HG03469 (cell line): ENCODE results near the gene TCF3.
"Not testable (repeated sequence)": the region's sequence is repeated elsewhere in the genome, so short reads cannot be mapped to it uniquely, and the experiment has no call there.

ENCODE experiments used
- ATAC-seq: cut with Tn5 transposase; IDR thresholded peaks from one replicate; pipeline ENCODE4 v1.9.1; 2021; ENCODE audit warnings: mild to moderate bottlenecking, moderate library complexity, moderate number of reproducible peaks; ENCODE audit not compliant: unreplicated experiment

Gene TCF3

DNA sequence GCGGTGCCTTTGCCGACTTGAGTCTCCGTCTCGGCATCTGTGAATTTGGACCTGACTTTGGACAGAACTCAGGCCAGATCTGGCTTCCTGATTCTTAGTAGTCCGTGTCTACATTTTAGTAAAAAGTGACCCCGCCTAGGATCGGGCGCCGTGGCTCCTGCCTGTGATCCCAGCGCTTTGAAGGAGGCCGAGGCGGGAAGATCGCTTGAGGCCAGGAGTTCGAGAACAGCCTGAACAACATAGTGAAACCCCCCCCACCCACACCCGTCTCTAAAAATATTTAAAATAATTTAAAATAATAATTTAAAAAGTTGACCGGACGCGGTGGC lies 849 bp upstream of the TCF3 start:
- ATAC-seq: no peak

GRCh38 chr19:1651568-1652291 lies 685 bp downstream of the TCF3 start:
- no peak for ATAC-seq

- no peak for ATAC-seq
Measured at GRCh38 chr19:1650650-1651567, 1.5 kb downstream of the TCF3 start.

DNA sequence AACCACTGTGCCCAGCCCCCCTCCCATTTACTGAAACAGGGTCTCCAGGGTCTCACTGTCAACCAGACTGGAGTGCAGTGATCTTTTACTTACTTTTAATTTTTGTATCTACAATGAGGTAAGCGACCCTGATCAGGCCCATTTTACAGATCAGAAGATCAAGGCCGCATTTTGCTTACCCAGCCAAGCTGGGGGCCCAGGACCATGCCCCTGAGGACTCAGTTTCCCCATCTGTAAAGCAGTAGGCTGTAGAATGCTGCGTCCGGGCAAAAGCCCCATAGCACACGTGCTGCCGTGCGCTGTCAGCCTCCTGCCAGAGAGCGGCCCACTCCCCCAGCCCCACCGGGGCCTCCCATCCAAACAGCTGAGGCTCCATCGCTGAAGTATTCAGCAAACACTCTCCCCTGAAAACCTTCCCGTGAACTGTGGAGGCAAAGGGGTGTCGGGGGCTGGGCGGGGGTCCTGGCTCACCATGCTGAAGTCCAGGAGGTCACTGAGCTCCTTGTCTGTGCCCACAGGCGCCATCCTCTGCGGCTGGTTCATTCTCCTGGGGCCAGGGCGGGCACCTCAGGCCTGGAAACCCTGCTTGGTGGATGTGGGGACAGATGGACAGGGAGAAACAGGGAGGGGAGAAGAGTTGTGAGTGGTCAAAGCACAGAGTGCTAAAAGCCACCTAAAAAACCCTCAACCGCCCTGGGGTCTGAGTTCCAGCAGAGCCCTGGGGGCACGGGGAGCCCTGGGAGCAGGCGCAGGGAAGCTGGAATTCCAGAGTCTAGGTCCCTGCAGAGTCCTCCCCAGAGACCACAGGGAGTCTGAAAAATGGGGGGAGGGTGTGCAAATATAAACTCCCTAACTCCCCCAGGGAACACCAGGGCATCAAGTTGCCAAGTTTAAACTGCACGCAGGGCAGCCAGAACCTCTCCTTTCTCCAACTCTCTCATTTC lies 2.4 kb downstream of the TCF3 start:
- ATAC-seq: no peak

GRCh38 chr19:1648920-1649541 lies 3.4 kb downstream of the TCF3 start:
- no peak for ATAC-seq

DNA sequence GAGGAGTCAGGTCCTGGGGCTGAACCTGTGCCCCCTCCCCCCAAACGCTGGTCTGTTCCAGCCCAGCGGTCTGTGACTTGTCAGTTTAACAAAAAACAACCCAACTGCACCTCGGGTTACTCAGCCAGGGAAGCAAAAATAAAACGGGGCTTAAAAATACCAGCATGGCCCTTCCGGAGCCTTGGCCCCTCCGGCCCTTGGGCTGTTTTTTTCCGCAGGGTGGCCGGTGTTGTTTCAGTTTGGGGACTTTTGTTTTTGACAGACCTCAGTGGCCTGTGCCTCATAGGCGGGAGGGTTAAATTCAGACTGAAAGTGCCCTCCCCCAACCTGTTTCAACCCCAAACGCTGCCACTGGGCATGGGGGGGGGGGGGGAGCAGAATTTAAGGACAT lies 4.0 kb downstream of the TCF3 start:
- no peak for ATAC-seq

- ATAC-seq: no peak
Measured at GRCh38 chr19:1647501-1648458, 4.6 kb downstream of the TCF3 start.

GRCh38 chr19:1646659-1647453 lies 5.6 kb downstream of the TCF3 start:
- ATAC-seq: no peak

GRCh38 chr19:1646149-1646548 lies 6.3 kb downstream of the TCF3 start:
- ATAC-seq: no peak

GRCh38 chr19:1645299-1645698 lies 7.1 kb downstream of the TCF3 start:
- no peak for ATAC-seq

GRCh38 chr19:1644070-1644469 lies 8.3 kb downstream of the TCF3 start:
- no peak for ATAC-seq

- not testable (repeated sequence) for ATAC-seq
Measured at GRCh38 chr19:1640893-1641448, 11.4 kb downstream of the TCF3 start.

DNA sequence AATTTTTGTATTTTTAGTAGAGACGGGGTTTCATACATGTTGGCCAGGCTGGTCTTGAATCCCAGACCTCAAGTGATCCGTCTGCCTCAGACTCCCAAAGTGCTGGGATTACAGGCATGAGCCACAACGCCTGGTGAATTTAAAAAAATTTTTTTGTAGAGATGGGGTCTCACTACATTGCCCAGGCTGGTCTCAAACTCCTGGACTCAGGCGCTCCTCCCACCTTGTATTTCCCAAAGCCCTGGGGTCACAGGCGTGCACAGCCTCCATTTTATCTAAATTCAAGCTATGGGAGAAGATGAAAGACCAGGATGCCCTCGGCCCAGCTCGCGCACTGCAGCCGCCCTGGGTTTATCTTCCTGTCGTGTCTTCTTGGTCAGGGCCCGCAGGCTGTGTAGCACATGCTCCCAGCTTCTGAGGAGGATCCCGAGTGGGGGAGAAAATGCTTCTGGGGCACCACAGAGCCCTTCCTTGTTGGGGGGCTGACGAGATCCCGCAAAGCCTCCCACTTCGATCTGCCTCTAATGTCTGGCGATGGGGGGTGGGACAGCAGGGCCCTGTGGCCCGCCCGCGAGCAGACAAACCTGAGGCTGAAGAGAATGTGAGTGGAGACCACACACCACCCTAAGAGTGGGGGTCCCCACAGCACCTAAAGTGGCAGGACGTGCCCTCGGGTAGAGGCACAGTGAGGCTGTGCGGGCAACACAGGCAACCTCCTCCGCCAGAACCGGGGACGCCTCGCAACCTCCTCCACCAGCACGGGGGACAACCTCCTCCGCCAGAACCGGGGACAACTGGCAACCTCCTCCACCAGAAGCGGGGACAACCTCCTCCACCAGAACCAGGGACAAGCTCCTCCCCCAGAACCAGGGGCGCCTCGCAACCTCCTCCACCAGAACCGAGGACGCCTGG lies 15.8 kb downstream of the TCF3 start:
- ATAC-seq: no peak

DNA sequence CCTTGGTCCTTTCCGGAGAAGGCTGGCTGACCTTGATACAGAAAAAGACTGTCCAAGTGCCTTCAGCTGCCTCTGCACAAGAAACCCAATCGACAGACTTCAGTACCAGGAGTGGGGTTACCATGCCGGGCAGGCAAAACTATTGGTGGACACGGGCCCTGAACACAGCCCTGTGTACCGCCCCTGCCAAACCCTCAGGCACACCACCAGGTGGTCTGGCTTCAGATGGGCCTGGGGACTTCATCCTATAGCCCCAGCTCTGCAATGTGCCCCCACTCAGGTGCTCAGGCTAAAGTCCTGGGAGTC lies 17.5 kb downstream of the TCF3 start:
- ATAC-seq: no peak

DNA sequence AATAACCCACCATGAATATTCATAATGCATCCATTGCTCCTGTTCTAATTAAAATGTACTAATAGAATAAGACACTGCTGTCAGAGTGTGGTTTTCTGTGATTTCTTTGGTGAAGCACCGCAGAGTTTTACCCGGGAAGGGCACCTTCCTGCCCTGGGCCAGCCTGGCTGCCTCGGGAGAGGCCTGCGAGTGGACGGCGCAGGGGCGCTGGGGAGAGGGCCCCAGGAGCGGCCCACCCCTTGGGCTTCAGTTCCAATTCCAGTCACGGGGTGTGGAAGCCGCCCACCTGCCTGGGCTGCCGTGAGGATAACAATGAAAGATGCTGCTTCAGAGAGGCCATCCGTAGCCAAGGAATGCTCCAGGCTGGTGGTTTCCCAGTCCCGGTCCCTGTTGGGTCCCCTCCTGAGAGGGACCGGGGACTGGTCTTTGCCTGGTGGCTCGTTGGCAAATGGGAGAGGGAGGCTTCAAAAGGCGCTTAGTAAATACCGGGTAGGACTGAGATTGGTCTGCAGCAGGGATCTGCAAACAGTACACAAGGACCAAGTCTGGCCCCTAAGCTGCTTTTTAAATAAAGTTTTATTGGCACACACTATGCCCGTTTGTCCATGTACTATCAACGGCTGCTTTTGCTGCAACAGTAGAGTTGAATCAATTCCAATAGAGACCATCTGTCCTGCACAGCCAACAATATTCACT lies 18.0 kb downstream of the TCF3 start:
- ATAC-seq: no peak

DNA sequence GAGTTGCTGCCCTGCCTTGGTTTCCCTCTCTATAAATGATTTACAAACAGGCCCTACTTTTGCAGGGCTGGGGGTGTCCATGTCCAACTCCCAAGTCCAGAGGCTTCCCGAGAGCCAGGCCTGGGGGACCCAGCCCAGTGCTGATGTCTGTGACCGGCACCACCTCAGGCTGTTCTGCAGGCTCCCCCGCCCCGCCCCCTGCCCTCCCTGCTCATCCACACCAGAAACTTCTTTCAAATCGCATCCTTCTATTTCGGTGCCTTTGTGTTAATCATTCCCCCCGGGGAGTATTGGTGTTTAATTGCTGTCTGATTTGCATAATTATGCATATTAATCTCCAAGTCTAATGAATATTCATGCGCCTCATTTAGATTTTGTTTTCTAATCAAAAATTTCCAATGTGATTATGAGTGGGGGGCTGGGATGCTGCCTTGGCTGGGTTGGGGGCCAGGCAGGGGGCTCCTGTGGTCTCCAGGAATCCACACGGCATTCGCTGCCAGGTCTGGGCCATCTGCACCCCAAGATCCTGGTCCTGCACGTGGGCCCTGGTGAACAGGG lies 19.1 kb downstream of the TCF3 start:
- ATAC-seq: no peak
